Epithelial cell of umbilical artery (primary cell): Measurements from ENCODE around the gene OR51T1. TPM values are rescaled to one million over a fixed set of nuclear protein-coding genes. Genes with fewer than 3 reads are reported as not detected.

ENCODE experiments used
- total RNA-seq: library from RNA; depleted of rRNA; stranded (reverse); fragments of >200 nt; gene quantifications from 2 replicates; pipeline ENCODE4 v1.2.3, GENCODE V29; 2014

The OR51T1 gene, protein sequence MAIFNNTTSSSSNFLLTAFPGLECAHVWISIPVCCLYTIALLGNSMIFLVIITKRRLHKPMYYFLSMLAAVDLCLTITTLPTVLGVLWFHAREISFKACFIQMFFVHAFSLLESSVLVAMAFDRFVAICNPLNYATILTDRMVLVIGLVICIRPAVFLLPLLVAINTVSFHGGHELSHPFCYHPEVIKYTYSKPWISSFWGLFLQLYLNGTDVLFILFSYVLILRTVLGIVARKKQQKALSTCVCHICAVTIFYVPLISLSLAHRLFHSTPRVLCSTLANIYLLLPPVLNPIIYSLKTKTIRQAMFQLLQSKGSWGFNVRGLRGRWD
- total RNA-seq = not detected in 2 replicates

DNA sequence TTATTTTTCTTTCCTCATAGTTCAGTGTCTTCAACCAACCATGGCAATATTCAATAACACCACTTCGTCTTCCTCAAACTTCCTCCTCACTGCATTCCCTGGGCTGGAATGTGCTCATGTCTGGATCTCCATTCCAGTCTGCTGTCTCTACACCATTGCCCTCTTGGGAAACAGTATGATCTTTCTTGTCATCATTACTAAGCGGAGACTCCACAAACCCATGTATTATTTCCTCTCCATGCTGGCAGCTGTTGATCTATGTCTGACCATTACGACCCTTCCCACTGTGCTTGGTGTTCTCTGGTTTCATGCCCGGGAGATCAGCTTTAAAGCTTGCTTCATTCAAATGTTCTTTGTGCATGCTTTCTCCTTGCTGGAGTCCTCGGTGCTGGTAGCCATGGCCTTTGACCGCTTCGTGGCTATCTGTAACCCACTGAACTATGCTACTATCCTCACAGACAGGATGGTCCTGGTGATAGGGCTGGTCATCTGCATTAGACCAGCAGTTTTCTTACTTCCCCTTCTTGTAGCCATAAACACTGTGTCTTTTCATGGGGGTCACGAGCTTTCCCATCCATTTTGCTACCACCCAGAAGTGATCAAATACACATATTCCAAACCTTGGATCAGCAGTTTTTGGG lies at the start of gene OR51T1:
TSS of gene OR51T1 (plus strand) at position 41 of the 641 bp plus-strand sequence. CDS start at position 41, 0 bp downstream.

DNA sequence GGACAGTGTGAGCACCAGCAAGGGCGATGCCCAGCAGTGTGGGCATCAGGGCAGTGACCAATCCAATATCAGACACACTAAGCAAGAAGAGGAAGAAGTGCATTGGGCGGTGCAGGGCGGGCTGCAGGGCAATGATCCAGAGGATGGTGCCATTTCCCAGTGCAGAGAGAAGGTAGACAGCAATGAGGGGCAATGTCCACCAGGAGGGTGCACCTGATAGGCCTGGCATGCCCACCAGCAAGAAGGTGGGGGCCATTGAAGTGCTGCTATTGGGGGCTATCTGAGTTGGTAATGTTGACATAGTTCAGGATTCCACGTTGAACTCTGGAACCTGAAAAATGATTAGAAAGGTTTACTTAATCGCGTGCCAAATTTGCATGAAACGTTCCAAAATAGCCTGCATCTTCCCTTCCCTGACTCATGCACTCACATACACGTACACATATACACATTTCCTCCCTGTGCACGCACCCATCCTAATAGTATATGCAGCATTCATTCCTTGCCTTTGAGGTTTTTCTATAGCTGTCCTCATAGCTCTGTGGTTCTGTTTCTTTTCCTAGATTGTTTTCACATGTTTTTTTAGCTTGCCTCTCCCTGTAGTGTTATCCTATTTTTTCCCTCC lies 32.7 kb upstream of the OR51T1 start, which contains the start of gene OR51S1:
TSS of gene OR51S1 (minus strand) at position 301 of the 625 bp plus-strand sequence. CDS start at position 301, 0 bp downstream.

DNA sequence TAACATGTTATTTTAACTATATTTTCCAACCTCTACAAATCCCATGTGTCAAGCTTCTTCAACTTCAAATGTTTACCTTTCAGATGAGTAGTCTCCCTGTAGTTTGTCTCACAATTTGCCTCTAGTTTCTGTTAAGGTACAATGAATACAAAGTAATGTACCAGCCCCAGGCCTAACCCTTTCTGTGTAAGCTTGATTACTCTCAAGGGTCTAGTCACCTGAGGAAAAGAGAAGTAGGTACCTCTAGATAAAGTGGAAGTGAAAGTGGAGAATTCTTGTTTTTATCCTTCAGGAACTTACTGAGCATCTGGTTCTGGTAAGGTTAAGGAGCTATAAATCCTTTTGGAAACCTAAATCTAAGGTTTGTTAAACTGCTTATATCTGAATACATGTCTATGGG lies 21.8 kb downstream of the OR51T1 start, which contains the start of gene OR51A7:
TSS of gene OR51A7 (plus strand) at position 300 of the 400 bp plus-strand sequence. CDS start 3,587 bp downstream, outside the sequence.

DNA sequence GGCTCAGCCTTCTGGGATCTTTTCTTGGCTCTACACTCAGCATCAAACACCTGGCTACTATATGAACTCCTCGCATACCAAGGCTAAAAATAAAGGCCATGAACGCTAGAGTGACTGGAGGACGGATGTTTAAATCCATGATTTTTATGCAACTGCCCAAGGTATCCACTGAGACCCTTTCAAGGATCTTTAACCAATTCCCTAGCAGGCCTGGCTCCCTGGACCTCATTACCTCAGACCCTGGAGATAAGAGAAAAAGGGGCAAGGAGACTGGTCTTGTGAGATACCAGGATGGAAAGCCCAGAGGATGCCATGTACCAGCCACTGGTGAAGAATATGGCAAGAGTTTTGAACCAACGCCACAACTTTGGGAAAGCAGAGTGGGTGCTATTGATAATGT lies 37.5 kb downstream of the OR51T1 start, which contains the start of gene OR51G2:
TSS of gene OR51G2 (minus strand) at position 101 of the 400 bp plus-strand sequence. CDS start 3,687 bp downstream, outside the sequence.

DNA sequence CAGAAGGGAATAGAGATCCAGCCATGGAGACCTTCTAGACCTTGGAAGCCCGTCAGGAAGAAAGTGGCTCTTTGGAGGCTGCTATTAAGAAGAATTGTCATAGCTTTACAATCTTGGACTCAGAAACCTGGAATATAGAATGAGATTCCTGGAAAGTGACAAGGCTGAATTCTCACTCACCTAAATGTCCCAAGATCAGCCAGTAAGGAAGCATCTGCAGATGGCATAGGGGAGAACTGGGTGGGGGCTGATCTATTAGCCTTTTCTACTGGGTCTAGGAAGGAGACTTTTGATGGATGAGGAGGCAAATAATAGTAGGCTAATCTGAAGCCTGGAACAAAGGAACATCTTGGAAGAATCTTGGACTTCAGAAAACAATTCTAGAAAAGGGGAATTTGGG lies 42.5 kb downstream of the OR51T1 start, which contains the start of gene OR51G1:
TSS of gene OR51G1 (minus strand) at position 101 of the 400 bp plus-strand sequence. CDS start at position 101, 0 bp downstream.

Other genes with a start within 250 kb of the OR51T1 start
- not detected in 2 replicates for gene OR51D1, start 244.4 kb upstream of the OR51T1 start, total RNA-seq
- not detected in 2 replicates for gene OR51E1, start 237.9 kb upstream of the OR51T1 start, total RNA-seq
- gene OR51E2, start 184.0 kb upstream of the OR51T1 start, total RNA-seq = not detected in 2 replicates
- not detected in 2 replicates for gene MMP26, start 177.1 kb upstream of the OR51T1 start, total RNA-seq
- not detected in 2 replicates for gene OR51F1, start 112.0 kb upstream of the OR51T1 start, total RNA-seq
- not detected in 2 replicates for gene OR52R1, start 77.5 kb upstream of the OR51T1 start, total RNA-seq
- gene OR51F2, start 60.6 kb upstream of the OR51T1 start, total RNA-seq = not detected in 2 replicates
- gene OR51S1, start 32.7 kb upstream of the OR51T1 start, total RNA-seq = not detected in 2 replicates
- not detected in 2 replicates for gene OR51A7, start 21.9 kb downstream of the OR51T1 start, total RNA-seq
- not detected in 2 replicates for gene OR51G2, start 37.5 kb downstream of the OR51T1 start, total RNA-seq
- gene OR51G1, start 42.4 kb downstream of the OR51T1 start, total RNA-seq = not detected in 2 replicates
- not detected in 2 replicates for gene OR51A4, start 65.7 kb downstream of the OR51T1 start, total RNA-seq
- gene OR51A2, start 73.8 kb downstream of the OR51T1 start, total RNA-seq = not detected in 2 replicates
- not detected in 2 replicates for gene OR51L1, start 113.0 kb downstream of the OR51T1 start, total RNA-seq
- gene OR52J3, start 164.6 kb downstream of the OR51T1 start, total RNA-seq = not detected in 2 replicates
- not detected in 2 replicates for gene OR52E2, start 177.7 kb downstream of the OR51T1 start, total RNA-seq
- gene OR52E1, start 187.7 kb downstream of the OR51T1 start, total RNA-seq = not detected in 2 replicates